Raji (cell line): ENCODE results near the gene SOAT2.

Source experiments
- POLR2A ChIP-seq: IDR thresholded peaks from 2 replicates; pipeline ENCODE4 v1.6.1; 2011; ENCODE audit warnings: low read depth, low read length, control low read depth; ENCODE audit not compliant: insufficient read depth

SOAT2 gene

GRCh38 chr12:53071591-53072551 is 31.4 kb upstream of the SOAT2 start:
- TF ChIP-seq POLR2A, result no peak

- no peak for TF ChIP-seq POLR2A
These were observed 29.4 kb upstream of the SOAT2 start for GRCh38 chr12:53073881-53074280.

GRCh38 chr12:53074283-53074998 is 28.8 kb upstream of the SOAT2 start:
- TF ChIP-seq POLR2A, result no peak

- TF ChIP-seq POLR2A, result no peak
These were observed 28.3 kb upstream of the SOAT2 start for GRCh38 chr12:53074999-53075370.

- TF ChIP-seq POLR2A, result no peak
These were observed 26.8 kb upstream of the SOAT2 start for GRCh38 chr12:53076461-53076860.

GRCh38 chr12:53077030-53077429 is 26.3 kb upstream of the SOAT2 start:
- TF ChIP-seq POLR2A, result no peak

GRCh38 chr12:53078425-53079225 is 24.7 kb upstream of the SOAT2 start:
- TF ChIP-seq POLR2A, result no peak; the same call in 1 of the 2 replicates

GRCh38 chr12:53079226-53080117 is 23.8 kb upstream of the SOAT2 start, which contains the start of gene SPRYD3:
TSS of gene SPRYD3 (minus strand) at chr12:53079390. CDS start at chr12:53079333, 57 bp downstream.
- TF ChIP-seq POLR2A, result peak; percentile 88

GRCh38 chr12:53082637-53083175 is 20.6 kb upstream of the SOAT2 start:
- TF ChIP-seq POLR2A, result no peak

- TF ChIP-seq POLR2A, result no peak
These were observed 16.9 kb upstream of the SOAT2 start for GRCh38 chr12:53086361-53086760.

GRCh38 chr12:53090105-53090504 is 13.2 kb upstream of the SOAT2 start:
- TF ChIP-seq POLR2A, result no peak

GRCh38 chr12:53090554-53090953 is 12.7 kb upstream of the SOAT2 start:
- no peak for TF ChIP-seq POLR2A

- no peak for TF ChIP-seq POLR2A
These were observed 11.5 kb upstream of the SOAT2 start for GRCh38 chr12:53091756-53092155.
